Hair follicle dermal papilla cell (primary cell): ENCODE measurements around the gene MCRIP1. TPM values are rescaled to one million over a fixed set of nuclear protein-coding genes. Genes with fewer than 3 reads are reported as not detected.

Source experiments
- total RNA-seq: library from RNA; depleted of rRNA; stranded (reverse); fragments of >200 nt; gene quantifications from 2 replicates; pipeline ENCODE4 v1.2.3, GENCODE V29; 2012

Gene MCRIP1
- 88.6 and 90.3 TPM in 2 replicates for total RNA-seq

GRCh38 chr17:81833160-81833920 lies at the start of gene MCRIP1:
Gene MCRIP1 (minus strand): TSS chr17:81833291. CDS start chr17:81824506, 8,785 bp downstream.

GRCh38 chr17:81870981-81871386 lies 37.9 kb upstream of the MCRIP1 start, which contains the start of gene ARHGDIA:
Gene ARHGDIA (minus strand): TSS chr17:81871337. CDS start chr17:81869930, 1,407 bp downstream.

GRCh38 chr17:81859906-81860755 lies 27.0 kb upstream of the MCRIP1 start, which contains the start of gene P4HB:
Gene P4HB (minus strand): TSS chr17:81860535. CDS start chr17:81860471, 64 bp downstream.

GRCh38 chr17:81834831-81835267 lies 1.8 kb upstream of the MCRIP1 start, which contains the start of gene PPP1R27:
Gene PPP1R27 (minus strand): TSS chr17:81835050. CDS start chr17:81834953, 97 bp downstream.

GRCh38 chr17:81803728-81804558 lies 29.1 kb downstream of the MCRIP1 start, which contains the start of gene GCGR:
Gene GCGR (plus strand): TSS chr17:81804150. CDS start chr17:81809019, 4,869 bp downstream.

Other genes with a start within 250 kb of the MCRIP1 start
- gene NPLOC4, start 196.2 kb downstream of the MCRIP1 start, total RNA-seq: 80.4 and 97.5 TPM in 2 replicates
- 1.9 TPM in 2 replicates for gene TSPAN10, start 196.1 kb downstream of the MCRIP1 start, total RNA-seq
- not detected in 2 replicates for gene PDE6G, start 176.7 kb downstream of the MCRIP1 start, total RNA-seq
- gene OXLD1, start 166.7 kb downstream of the MCRIP1 start, total RNA-seq: 19.8 and 25.6 TPM in 2 replicates
- 4.9 and 6.8 TPM in 2 replicates for gene CCDC137, start 166.6 kb downstream of the MCRIP1 start, total RNA-seq
- gene ARL16, start 149.5 kb downstream of the MCRIP1 start, total RNA-seq: 28.9 and 35.6 TPM in 2 replicates
- gene HGS, start 149.3 kb downstream of the MCRIP1 start, total RNA-seq: 107 and 114 TPM in 2 replicates
- gene MRPL12, start 129.9 kb downstream of the MCRIP1 start, total RNA-seq: 10.1 and 12.3 TPM in 2 replicates
- 5.6 and 9.4 TPM in 2 replicates for gene SLC25A10, start 121.0 kb downstream of the MCRIP1 start, total RNA-seq
- gene GCGR, start 29.1 kb downstream of the MCRIP1 start, total RNA-seq: not detected in 2 replicates
- not detected in 2 replicates for gene PPP1R27, start 1.8 kb upstream of the MCRIP1 start, total RNA-seq
- 1,150 and 1,536 TPM in 2 replicates for gene P4HB, start 27.2 kb upstream of the MCRIP1 start, total RNA-seq
- 181 and 187 TPM in 2 replicates for gene ARHGDIA, start 38.0 kb upstream of the MCRIP1 start, total RNA-seq
- 54.5 and 57.2 TPM in 2 replicates for gene ALYREF, start 58.3 kb upstream of the MCRIP1 start, total RNA-seq
- gene ANAPC11, start 58.4 kb upstream of the MCRIP1 start, total RNA-seq: 67.8 and 93.4 TPM in 2 replicates
- gene NPB, start 68.9 kb upstream of the MCRIP1 start, total RNA-seq: 0.49 and 1.3 TPM in 2 replicates
- 75.6 and 91.4 TPM in 2 replicates for gene PCYT2, start 78.1 kb upstream of the MCRIP1 start, total RNA-seq
- gene SIRT7, start 84.9 kb upstream of the MCRIP1 start, total RNA-seq: 17.5 and 27.3 TPM in 2 replicates
- 27.2 and 33.3 TPM in 2 replicates for gene MAFG, start 94.4 kb upstream of the MCRIP1 start, total RNA-seq
- 130 and 146 TPM in 2 replicates for gene PYCR1, start 104.0 kb upstream of the MCRIP1 start, total RNA-seq
- not detected in 2 replicates for gene MYADML2, start 113.9 kb upstream of the MCRIP1 start, total RNA-seq
- gene NOTUM, start 127.9 kb upstream of the MCRIP1 start, total RNA-seq: not detected in 2 replicates
- 32.3 and 33.8 TPM in 2 replicates for gene ASPSCR1, start 144.3 kb upstream of the MCRIP1 start, total RNA-seq
- 13.5 and 14.9 TPM in 2 replicates for gene CENPX, start 189.6 kb upstream of the MCRIP1 start, total RNA-seq
- 9.2 and 10.4 TPM in 2 replicates for gene LRRC45, start 190.0 kb upstream of the MCRIP1 start, total RNA-seq
- 5.0 and 5.5 TPM in 2 replicates for gene RAC3, start 198.4 kb upstream of the MCRIP1 start, total RNA-seq
- 29.9 and 35.8 TPM in 2 replicates for gene DCXR, start 204.4 kb upstream of the MCRIP1 start, total RNA-seq
- 56.5 and 59.9 TPM in 2 replicates for gene RFNG, start 218.5 kb upstream of the MCRIP1 start, total RNA-seq
- 95.2 and 105 TPM in 2 replicates for gene GPS1, start 218.6 kb upstream of the MCRIP1 start, total RNA-seq
- gene DUS1L, start 232.5 kb upstream of the MCRIP1 start, total RNA-seq: 50.3 and 53.1 TPM in 2 replicates